Glutamatergic neuron (in vitro differentiated cells): ENCODE results near the gene CCNK. TPM values are rescaled to one million over a fixed set of nuclear protein-coding genes. Genes with fewer than 3 reads are reported as not detected.

Source experiments
- DNase-seq: peaks from one replicate; pipeline ENCODE4 v3.0.0; 2022
- H3K27ac Mint-ChIP-seq: one replicate; pipeline ENCODE4 v1.8.0; 2020; ENCODE audit warnings: mild to moderate bottlenecking, mixed read lengths, inconsistent platforms; ENCODE audit not compliant: unreplicated experiment
- H3K27me3 Mint-ChIP-seq: one replicate; pipeline ENCODE4 v1.8.0; 2020; ENCODE audit warnings: mild to moderate bottlenecking, moderate library complexity, mixed read lengths, inconsistent platforms; ENCODE audit not compliant: unreplicated experiment
- H3K36me3 Mint-ChIP-seq: one replicate; pipeline ENCODE4 v1.8.0; 2020; ENCODE audit warnings: mild to moderate bottlenecking, mixed read lengths, inconsistent platforms; ENCODE audit not compliant: unreplicated experiment
- H3K4me1 Mint-ChIP-seq: one replicate; pipeline ENCODE4 v1.8.0; 2020; ENCODE audit warnings: mild to moderate bottlenecking, low read depth, mixed read lengths, inconsistent platforms; ENCODE audit not compliant: unreplicated experiment
- H3K4me3 Mint-ChIP-seq: one replicate; pipeline ENCODE4 v1.8.0; 2020; ENCODE audit warnings: mild to moderate bottlenecking, mixed read lengths, inconsistent platforms; ENCODE audit not compliant: unreplicated experiment
- H3K9me3 Mint-ChIP-seq: one replicate; pipeline ENCODE4 v1.8.0; 2020; ENCODE audit warnings: mild to moderate bottlenecking, moderate library complexity, mixed read lengths, inconsistent platforms; ENCODE audit not compliant: unreplicated experiment
- total RNA-seq: library from RNA; stranded (reverse); fragmentation: NEBNext Ultra II Directional; extraction: Animal tissue kit (Norgen Biotek cat#: 25700); gene quantifications from one replicate; pipeline ENCODE4 v1.2.1, GENCODE V29; 2021; ENCODE audit not compliant: unreplicated experiment
- TF ChIP-seq, protein P1 (sequence below): fragments of 200-600 bp; sonication (generic); IDR thresholded peaks from one replicate; pipeline ENCODE4 v1.5.0; 2021; ENCODE audit not compliant: partially characterized antibody, unreplicated experiment

CCNK gene
- total RNA-seq, 1 donor from 2014 or later: 47.2 TPM

DNA sequence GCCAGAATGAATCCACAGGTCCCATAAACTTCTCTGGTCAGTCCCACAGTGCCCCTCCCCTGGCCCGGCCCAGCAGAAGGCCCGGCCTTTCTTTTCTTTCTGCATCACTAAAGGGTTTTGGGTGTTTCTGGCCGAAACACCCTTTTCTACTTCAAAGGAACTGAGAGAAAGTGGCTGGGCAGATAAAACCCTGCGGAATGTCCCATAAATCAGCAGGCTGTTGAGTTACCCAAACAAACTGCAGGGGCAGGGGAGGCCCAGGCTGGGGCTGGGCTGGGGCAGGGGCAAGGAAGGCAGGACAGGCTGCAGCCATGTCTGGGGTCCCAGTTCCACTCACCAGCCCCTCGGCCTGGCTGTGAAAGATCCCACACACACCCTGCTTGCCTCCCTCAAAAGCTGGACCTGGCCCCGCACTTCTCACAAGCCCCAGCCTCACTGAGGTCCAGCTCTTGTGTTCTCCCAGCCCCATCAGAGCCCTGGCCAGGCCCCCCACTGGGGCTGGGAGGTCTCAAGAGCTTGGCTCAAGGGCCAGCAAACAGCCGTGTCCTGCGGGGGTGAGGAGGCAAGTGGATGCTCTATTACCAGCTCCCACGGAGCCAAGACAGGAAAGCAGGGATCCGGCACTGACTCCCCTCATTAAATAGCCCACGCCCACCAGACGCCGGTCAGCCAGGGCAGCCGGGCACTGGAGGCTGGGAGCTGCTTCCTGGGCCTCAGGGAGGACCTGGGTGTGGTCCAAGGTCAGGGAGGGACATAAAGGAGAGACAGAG is 41.9 kb downstream of the CCNK start:
- peaks cover 14% of the 10 kb centered on the region for H3K4me1 Mint-ChIP-seq
- TF ChIP-seq, protein P1, sequence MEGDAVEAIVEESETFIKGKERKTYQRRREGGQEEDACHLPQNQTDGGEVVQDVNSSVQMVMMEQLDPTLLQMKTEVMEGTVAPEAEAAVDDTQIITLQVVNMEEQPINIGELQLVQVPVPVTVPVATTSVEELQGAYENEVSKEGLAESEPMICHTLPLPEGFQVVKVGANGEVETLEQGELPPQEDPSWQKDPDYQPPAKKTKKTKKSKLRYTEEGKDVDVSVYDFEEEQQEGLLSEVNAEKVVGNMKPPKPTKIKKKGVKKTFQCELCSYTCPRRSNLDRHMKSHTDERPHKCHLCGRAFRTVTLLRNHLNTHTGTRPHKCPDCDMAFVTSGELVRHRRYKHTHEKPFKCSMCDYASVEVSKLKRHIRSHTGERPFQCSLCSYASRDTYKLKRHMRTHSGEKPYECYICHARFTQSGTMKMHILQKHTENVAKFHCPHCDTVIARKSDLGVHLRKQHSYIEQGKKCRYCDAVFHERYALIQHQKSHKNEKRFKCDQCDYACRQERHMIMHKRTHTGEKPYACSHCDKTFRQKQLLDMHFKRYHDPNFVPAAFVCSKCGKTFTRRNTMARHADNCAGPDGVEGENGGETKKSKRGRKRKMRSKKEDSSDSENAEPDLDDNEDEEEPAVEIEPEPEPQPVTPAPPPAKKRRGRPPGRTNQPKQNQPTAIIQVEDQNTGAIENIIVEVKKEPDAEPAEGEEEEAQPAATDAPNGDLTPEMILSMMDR: no peak
- H3K36me3 Mint-ChIP-seq: no peaks in the 10 kb centered on the region
- H3K27me3 Mint-ChIP-seq: peaks cover 10% of the 10 kb centered on the region
- H3K4me3 Mint-ChIP-seq: no peak overlapping the region
- peak; percentile 19 for DNase-seq
- no peak overlapping the region for H3K27ac Mint-ChIP-seq
- peaks cover 6% of the 10 kb centered on the region for H3K9me3 Mint-ChIP-seq

DNA sequence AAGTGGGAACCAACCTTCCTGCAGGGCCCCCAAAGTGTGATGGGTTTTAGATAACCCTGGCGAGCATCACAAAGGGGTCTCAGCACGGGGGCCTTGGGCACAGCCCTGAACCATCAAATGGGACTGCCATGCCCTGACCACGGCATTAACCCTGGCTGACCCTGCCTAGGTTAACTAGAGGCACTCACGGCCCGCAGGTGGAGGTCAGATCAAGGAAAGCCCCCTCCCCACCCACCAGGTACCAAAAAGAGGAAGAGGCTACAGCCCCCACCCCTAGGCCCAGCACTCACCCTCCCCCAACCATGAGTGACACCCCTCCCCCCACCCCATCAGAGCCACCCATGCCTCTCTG is 42.5 kb downstream of the CCNK start:
- Mint-ChIP-seq H3K4me1 (peaks cover 14% of the 10 kb centered on the region), H3K27ac (no peak overlapping the region), H3K9me3 (peaks cover 7% of the 10 kb centered on the region), H3K4me3 (no peak overlapping the region), H3K27me3 (peaks cover 13% of the 10 kb centered on the region), H3K36me3 (no peaks in the 10 kb centered on the region)
- peak; percentile 12 for DNase-seq
- TF ChIP-seq, protein P1: no peak

DNA sequence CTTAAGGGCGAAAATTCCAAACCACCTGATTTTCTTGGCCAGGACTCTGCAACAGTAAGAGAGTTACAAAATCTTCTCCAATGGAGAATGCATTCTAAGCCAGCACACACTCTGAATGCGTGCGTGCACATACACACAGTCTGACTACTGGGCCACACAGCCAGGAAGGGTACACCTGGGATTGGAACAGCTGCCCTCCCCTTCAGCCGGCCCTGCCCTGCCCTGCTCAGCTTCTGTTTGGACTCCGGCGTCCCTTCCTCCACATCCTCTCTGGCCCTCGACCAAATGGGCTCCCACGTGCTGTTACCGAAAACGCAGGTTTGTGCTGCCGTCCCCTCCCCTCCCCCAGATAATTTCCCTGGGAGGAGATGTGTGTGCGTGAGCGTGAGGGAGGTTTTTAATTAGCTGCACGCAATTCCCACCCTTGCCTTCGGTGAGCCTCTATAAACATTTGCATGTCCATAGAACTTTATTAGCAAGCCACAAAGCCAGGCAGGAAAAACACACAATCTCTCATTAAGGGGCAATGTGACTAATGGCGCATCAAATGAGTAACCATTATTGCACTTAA is 43.0 kb downstream of the CCNK start:
- TF ChIP-seq, protein P1: no peak
- Mint-ChIP-seq H3K4me3 (no peak overlapping the region), H3K27me3 (peaks cover 14% of the 10 kb centered on the region), H3K27ac (no peak overlapping the region), H3K36me3 (no peaks in the 10 kb centered on the region), H3K9me3 (peaks cover 11% of the 10 kb centered on the region), H3K4me1 (peaks cover 14% of the 10 kb centered on the region)
- DNase-seq: peak; percentile 18

DNA sequence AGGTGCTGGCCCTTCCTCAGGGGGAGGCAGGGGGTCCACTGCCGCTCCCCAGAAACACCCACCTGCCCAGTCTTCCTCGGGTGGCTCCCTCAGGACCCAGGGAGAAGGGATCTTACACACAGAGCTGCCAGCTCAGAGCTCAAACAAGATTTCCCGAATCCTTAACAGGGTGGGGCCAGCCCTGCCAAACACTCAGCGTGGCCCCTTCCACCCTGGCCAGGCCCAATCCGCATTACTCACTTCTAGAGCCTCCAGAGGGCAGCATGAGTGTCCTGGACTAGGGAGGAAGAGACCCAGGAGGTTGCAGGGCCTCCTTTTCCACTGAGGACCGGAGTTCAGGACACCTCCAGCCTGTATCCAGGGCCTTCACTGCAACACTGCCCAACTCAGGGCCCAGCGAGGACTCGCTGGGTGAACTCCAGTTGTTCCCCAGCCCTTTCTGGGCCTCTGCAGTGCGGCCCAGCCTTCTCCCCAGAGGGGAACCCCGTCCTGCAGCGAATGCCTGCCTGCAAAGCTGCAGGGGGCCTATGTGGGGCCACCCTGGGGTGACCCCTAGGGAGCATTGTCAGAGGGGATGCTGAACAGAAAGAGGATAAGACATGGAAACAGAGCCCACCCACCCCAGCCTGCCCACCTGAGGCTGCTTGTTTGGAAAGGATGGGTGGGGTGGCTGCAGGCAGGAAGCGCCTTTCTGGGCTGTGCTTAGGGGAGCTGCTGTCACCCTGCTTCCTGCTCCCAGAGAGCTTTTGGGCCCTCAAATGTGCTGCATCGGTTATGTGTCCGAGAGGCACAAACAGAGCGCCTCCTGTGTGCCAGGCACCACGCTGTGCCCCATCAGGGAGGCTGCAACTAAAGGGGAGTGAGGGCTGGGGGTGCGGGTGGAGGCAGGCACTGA is 43.8 kb downstream of the CCNK start:
- Mint-ChIP-seq H3K36me3 (no peaks in the 10 kb centered on the region), H3K27me3 (peaks cover 9% of the 10 kb centered on the region), H3K4me3 (no peak overlapping the region), H3K27ac (no peak overlapping the region), H3K9me3 (peaks cover 7% of the 10 kb centered on the region), H3K4me1 (peaks cover 13% of the 10 kb centered on the region)
- TF ChIP-seq, protein P1: no peak
- peak; percentile 15 for DNase-seq
